Suprapubic skin (tissue), 3 donors: ENCODE measurements around the gene CHD2.

Source experiments
- CTCF ChIP-seq, 2 donors: fragments of 200-600 bp in 1 of 2; fragments of 450-650 bp in 1 of 2; sonication (generic) in 1 of 2; IDR thresholded peaks; one replicate each; pipeline ENCODE4 v1.5.1; 2016 to 2019; ENCODE audit warnings: antibody characterized with exemption in 2 of 2, mild to moderate bottlenecking in 1 of 2, moderate library complexity in 1 of 2
- POLR2A ChIP-seq, 2 donors: fragments of 450-650 bp; IDR thresholded peaks; one replicate each; pipeline ENCODE4 v1.6.1; 2017; ENCODE audit warnings: antibody characterized with exemption in 2 of 2, mild to moderate bottlenecking in 2 of 2, moderate library complexity in 2 of 2

DNA sequence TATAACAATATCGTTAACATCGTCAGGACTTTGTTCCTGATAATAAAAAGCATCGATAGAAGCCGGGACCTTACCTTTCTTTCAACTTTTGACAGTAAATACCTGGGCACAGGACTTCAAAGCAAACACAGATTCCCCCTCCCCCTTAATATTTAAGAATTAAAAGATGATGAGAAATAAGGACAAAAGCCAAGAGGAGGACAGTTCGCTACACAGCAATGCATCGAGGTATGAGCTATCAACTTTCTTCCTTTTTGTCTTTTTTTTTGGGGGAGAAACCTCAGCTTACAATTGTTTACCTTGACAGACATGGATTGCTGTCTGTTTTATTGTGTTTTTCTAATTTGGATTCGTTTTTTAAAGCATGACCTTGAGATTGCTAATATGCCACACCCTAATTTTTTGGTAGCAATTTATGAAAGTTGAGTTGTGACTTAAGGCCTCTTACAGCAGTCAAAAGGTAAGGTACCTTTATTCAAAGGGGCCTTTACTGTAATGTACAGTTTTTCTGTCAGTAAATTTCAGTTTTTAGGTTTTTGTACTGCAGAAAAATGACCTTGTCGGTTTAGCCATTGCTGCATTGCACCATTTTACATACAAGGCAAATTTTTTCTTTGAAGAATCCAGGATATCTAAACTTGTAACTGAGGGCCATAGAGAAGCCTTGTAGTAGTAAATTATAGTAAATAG is 1.1 kb downstream of the CHD2 start:
- no peak for TF ChIP-seq POLR2A (IDR thresholded peaks at IDR 0.05)
- TF ChIP-seq CTCF (IDR thresholded peaks at IDR 0.05) = no peak
